ENCODE measurements around the gene SCLY.

Gene SCLY

GRCh38 chr2:238091436-238092060, 30.7 kb downstream of the SCLY start:
- peak in 7 of 42 donors; percentile 2 to 31 (median 12) for DNase-seq

GRCh38 chr2:238092486-238093035, 31.8 kb downstream of the SCLY start:
- intact Hi-C loops (cut with DNase I): no loop called here
- peak in 9 of 42 donors; percentile 0 to 29 (median 8) for DNase-seq

More at GRCh38 chr2:238091436-238092060, 30.7 kb downstream of the SCLY start:
- intact Hi-C loops (cut with DNase I): no loop called here

DNA sequence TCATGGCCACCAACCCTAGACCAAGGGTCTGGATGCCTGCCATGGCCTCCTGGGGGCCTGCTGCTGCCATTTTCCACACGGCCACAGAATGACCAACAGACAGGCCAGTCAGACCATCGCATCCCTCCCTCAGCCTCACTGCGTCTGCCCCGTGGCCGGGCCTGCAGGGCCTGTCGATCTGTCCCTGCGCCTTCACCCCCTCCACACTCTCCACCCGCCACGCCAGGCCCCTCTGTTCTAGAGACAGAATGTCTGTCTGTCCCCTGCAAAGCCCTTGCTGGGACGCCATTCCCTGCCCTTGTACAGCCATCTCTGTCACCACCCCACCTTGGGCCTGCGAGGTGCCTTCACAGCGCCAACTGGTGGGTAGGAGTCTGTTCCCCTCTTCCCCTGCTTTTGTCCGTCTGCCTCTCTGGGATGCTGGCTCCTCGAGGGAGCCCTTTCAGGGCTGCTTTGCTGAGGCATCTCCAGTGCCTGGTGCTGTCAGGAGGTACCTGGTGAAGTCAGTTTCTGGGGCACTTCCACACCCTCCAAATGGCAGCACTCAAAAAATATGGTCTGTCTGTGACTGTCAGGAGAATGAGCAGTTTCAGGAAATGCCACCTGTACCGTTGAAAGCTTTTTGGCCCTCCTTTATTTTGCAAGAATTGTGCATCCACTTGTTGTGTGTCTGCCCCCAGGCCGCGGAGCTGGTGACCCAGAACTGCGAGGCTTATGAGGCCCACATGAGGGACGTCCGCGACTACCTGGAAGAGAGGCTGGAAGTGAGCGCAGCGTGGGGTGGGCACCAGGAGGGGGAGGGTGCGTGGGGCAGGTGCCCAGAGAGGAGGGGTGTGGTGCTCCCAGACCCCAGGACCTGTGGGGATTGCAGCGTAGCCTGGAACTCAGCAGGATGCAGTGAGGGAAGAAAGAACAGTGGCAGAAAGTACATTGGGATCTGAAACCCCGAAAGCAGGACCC, 32.7 kb downstream of the SCLY start:
- peak in 9 of 42 donors; percentile 0 to 34 (median 12) for DNase-seq
- intact Hi-C loops (cut with DNase I): no loop called here

DNA sequence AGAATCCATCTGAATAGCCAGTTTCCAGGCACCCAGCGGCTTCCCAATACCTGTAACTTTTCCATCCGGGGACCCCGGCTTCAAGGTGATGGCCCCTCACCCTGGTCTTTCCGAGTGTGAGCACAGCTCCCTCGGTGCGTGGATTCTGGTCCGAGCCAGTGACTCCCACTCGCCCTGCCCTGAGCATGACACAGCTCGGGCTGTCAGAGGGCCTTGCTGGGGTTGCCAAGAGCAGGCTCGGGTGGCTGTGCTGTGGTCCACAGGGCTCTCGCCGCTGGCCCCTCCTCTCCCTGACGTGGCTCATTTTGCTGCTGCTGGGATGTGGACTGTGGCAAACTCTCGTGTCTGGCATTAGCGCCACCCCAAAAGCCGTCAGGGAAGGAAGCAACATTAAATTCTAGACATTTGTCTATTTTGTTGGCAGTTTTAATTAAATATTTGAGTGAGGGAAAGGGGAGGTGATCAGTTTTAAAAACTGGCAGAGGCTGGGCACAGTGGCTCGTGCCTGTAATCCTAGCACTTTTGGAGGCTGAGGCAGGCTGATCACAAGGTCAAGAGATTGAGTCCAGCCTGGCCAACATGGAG, 33.7 kb downstream of the SCLY start:
- DNase-seq: peak in 4 of 42 donors; percentile 9 to 28 (median 15)
- intact Hi-C loops (cut with DNase I): no loop called here

DNA sequence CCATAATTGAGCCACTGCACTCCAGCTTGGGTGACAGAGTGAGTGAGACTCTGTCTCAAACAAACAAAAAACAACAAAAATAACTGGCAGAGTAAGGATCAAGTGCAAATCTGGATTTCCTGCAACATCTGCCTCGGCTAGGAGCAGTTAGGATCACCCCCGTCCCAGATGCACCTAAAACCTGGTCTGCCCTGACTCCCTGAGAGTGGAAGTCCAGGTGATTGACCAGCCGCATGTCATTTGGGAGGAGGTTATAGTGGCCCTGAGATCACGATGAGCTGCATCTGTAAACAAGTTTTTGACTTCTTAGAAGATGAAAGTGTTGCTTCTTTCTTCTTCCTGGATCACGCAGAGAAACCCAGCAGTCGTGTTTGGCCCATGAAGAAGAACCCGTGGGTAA, 34.3 kb downstream of the SCLY start:
- peak in 4 of 42 donors; percentile 1 to 27 (median 10) for DNase-seq
- intact Hi-C loops (cut with DNase I): no loop called here

- DNase-seq: peak in 10 of 42 donors; percentile 6 to 34 (median 18)
Observed at GRCh38 chr2:238096311-238097011, 35.7 kb downstream of the SCLY start.

DNA sequence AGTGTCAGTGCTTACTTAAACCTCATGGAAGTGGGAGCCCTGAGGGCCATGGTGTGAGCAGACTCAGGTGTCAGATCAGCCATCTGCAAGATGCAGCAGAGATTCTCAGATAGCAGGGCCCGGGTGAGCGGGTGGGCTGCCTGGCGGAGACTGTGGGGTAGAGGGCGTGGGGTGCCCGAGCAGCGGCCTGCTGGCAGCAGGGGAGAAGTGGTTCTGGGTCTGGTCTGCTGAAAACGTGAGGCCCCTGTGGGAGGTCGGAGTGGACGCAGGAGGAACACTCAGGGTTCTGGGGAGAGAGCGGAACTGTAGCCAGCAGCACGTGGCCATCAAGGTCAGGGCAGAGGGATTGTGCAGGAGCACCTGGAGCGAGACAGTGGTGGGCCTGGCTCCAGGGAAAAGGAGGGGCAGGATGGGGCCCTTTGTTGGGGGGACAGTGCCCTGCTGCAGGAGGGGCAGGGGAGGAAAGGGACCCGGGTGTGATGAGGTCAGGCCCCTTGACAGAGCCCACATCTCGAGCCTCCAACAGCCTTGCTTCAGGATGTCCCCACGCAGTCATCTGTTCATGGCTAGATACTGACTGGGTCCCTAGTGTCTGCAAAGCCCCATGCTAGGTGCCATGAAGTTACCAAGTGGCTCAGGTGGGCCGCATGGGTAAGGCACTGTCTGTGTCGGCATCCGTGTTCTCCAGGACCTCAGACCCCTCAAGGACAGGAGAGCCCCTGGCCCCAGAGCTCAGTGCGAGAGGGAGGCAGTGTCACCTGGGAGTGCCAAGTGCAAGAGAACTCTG, 36.6 kb downstream of the SCLY start:
- intact Hi-C loops (cut with DNase I): no loop called here
- peak in 13 of 42 donors; percentile 0 to 63 (median 18) for DNase-seq

More at GRCh38 chr2:238096311-238097011, 35.7 kb downstream of the SCLY start:
- intact Hi-C loops (cut with DNase I): no loop called here

GRCh38 chr2:238097988-238098871, 37.4 kb downstream of the SCLY start:
- intact Hi-C loops (cut with DNase I): no loop called here
- peak in 25 of 42 donors; percentile 8 to 68 (median 36) for DNase-seq

DNA sequence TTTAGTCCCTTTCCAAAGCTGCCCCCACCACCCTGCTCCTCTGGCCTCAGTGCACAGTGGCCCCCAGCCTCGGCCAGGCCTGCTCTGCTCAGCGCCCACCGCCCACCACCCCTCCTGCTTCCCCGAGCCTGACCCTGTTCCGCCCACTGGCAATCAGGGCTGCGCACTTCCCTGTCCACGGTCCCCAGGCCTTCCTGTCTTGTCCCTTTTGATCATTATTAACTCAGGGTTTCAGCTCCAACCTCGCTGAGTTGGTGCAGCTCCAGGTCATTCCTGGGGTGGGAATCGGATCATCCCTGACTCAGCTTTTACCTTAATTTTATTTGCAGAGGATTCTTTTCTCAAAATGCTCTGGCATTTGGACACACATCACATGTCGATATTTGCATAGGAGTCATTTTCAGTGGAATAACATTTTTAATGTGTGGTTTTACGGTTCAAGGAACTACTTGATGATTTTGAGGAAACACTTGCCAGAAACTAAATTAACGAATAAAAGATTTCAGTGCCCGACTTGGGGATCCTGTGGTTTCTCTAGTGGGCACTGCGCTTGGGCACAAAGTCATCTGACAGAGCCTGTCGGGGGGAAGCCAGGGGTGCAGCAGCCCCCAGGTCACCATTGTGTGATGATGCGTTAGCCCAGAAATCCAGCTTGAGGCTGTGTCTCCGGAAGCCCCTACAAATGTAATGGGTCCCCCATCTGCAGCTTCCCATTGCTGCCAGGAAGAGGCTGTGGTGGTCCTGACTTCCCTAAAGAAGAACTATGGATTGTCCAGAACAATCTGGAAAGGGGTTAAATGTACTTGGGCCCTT, 38.3 kb downstream of the SCLY start:
- intact Hi-C loops (cut with DNase I): no loop called here
- peak in 17 of 42 donors; percentile 2 to 40 (median 13) for DNase-seq

GRCh38 chr2:238099714-238100048, 38.9 kb downstream of the SCLY start:
- DNase-seq: peak in 17 of 42 donors; percentile 0 to 32 (median 7)
- intact Hi-C loops (cut with DNase I): no loop called here

GRCh38 chr2:238100049-238100820, 39.4 kb downstream of the SCLY start, which contains the start of gene ESPNL:
Gene ESPNL (plus strand): TSS chr2:238100340. CDS start chr2:238100420, 80 bp downstream.
- intact Hi-C loops (cut with DNase I): no loop called here
- DNase-seq: peak in 17 of 42 donors; percentile 1 to 37 (median 10)

DNA sequence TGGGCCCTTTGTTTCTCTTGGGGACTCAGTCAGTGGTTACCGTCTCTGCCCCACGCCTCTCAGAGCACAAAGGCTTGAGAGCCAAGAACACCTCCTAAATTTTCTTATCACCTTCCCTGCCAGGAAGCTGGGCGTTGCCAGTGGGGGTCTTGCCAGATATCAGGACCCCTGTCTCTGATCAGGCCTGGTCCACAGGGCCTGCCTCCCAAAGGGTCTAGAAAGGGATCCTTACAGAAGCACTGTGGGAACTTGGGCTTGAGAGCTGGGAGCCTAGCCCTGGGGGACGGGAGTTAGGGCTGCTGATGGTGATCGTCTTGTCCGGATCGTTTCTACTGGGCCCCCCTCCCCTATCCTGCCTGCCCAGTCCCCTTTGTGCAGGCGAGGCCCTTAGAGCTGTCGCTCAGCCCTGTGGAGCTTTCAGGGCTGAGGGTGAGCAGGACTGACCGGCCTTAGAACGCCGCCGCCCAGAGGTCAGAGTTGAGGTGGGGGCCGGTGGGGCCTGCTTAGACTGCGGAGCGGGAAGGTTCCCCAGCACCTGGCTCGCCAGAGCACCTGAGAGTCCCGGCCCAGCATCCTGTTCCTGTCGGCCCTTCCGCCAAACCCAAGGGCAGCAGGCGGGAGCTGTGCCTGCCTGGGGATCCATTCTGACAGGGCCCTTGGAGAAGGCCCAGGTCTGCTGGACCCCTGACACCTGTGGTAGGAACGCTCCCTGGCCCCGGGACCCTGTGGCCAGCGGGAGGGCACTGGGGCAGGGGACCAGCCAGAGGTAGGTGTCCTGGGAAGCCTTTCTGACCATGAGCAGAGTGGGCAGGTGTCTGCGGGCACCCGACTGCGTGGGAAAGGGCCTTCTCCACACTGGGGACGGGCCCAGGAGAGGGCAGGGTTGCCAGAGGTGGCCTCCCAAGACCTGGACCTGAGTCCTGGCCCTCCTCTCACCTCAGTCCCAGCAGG, 40.3 kb downstream of the SCLY start:
- peak in 19 of 42 donors; percentile 2 to 27 (median 9) for DNase-seq
- intact Hi-C loops (cut with DNase I): no loop called here

- peak in 19 of 42 donors; percentile 1 to 29 (median 9) for DNase-seq
Observed at GRCh38 chr2:238101891-238102841, 41.4 kb downstream of the SCLY start.

More at GRCh38 chr2:238101891-238102841, 41.4 kb downstream of the SCLY start:
- intact Hi-C loops (cut with DNase I): no loop called here

Data from head of caudate nucleus (tissue), 42 donors.